ENCODE measurements around the gene DVL1. TPM values are rescaled to one million over a fixed set of nuclear protein-coding genes. Genes with fewer than 3 reads are reported as not detected.

DVL1 gene
- total and polyA plus RNA-seq, 9 of the 15 experiments (the other 6 are each of a cell fraction or from before 2014, with no cell fraction given): 0.62 to 135 (median 24.3) TPM

DNA sequence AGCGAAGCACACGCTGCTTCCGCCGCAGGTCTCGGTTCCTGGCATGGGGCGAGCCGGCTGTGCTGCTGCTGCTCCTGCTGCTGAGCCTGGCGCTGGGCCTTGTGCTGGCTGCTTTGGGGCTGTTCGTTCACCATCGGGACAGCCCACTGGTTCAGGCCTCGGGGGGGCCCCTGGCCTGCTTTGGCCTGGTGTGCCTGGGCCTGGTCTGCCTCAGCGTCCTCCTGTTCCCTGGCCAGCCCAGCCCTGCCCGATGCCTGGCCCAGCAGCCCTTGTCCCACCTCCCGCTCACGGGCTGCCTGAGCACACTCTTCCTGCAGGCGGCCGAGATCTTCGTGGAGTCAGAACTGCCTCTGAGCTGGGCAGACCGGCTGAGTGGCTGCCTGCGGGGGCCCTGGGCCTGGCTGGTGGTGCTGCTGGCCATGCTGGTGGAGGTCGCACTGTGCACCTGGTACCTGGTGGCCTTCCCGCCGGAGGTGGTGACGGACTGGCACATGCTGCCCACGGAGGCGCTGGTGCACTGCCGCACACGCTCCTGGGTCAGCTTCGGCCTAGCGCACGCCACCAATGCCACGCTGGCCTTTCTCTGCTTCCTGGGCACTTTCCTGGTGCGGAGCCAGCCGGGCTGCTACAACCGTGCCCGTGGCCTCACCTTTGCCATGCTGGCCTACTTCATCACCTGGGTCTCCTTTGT is 15.5 kb downstream of the DVL1 start:
- no TSS peak for BruUV-seq (replicated peaks)
- H3K4me1 ChIP-seq (replicated peaks in 1 of 2; ENCODE audit: control insufficient read depth in 2 of 2, insufficient read depth in 2 of 2, low read length in 2 of 2): peaks cover 0 to 96% of the 10 kb centered on the region in 2 experiments; a peak in 2 of 5 replicates
- DNase-seq (ENCODE audit: extremely low read depth in 1 of 4, low spot score in 3 of 4) (no peak), FAIRE-seq (no peak), ATAC-seq (no peak; the same call in 2 of the 3 replicates)
- H3K9me1 ChIP-seq (ENCODE audit: control insufficient read depth, insufficient read depth, low read length): peaks cover 7% of the 10 kb centered on the region
- POLR2A ChIA-PET: interaction anchor here (0.6 to 1.5 kb wide), 4 partner anchors 8 to 351 kb away, joined by 3 to 6 read pairs (median 3); no protein-coding TSS in a partner anchor
- in situ Hi-C loops (cut with MboI) (no loop called here), intact Hi-C loops (cut with micrococcal nuclease) (no loop called here)
- H3K27ac ChIP-seq (ENCODE audit: extremely low read depth, low read depth, low read length): no peak overlapping the region
- H3K79me2 ChIP-seq (ENCODE audit: control insufficient read depth, insufficient read depth, low read length): peaks cover 2% of the 10 kb centered on the region; the same call in 1 of the 3 replicates
- no peak overlapping the region for H3K4me3 ChIP-seq
- peaks cover 6% of the 10 kb centered on the region for H3K9me3 ChIP-seq (replicated peaks; ENCODE audit: control insufficient read depth, insufficient read depth, low read depth, low read length)
- H3K4me2 ChIP-seq (ENCODE audit: insufficient read depth, low read length): no peak overlapping the region
- H4K20me1 ChIP-seq (replicated peaks; ENCODE audit: control insufficient read depth, insufficient read depth, low read length): peaks cover 16% of the 10 kb centered on the region; the same call in 1 of the 2 replicates
- CTCF ChIA-PET (ENCODE audit: low intra/inter-chr PET ratio): no interaction called here
- WGBS (ENCODE audit: insufficient coverage, low coverage, missing lambda C conversion rate): 93% methylated on average over 31 of the region's 36 CpGs
- no peaks in the 10 kb centered on the region for H3K27me3 ChIP-seq (ENCODE audit: control insufficient read depth in 2 of 2, insufficient read depth in 2 of 2, low read length in 2 of 2)
- H3K36me3 ChIP-seq (ENCODE audit: control insufficient read depth, insufficient read depth, low read length): peaks cover 41% of the 10 kb centered on the region; the same call in 1 of the 3 replicates
- H2AFZ ChIP-seq (ENCODE audit: low read depth, low read length): no peak overlapping the region
- peak overlapping the region in 1 of 2 experiments; percentile 40; a peak in 1 of 4 replicates for H3K9ac ChIP-seq (ENCODE audit: insufficient read depth in 1 of 2, low read depth in 2 of 2, low read length in 2 of 2)
- no peak for TF ChIP-seq ILK (tag; IDR thresholded peaks at IDR 0.05; ENCODE audit: borderline replicate concordance, low read depth)
- TF ChIP-seq, protein P1, sequence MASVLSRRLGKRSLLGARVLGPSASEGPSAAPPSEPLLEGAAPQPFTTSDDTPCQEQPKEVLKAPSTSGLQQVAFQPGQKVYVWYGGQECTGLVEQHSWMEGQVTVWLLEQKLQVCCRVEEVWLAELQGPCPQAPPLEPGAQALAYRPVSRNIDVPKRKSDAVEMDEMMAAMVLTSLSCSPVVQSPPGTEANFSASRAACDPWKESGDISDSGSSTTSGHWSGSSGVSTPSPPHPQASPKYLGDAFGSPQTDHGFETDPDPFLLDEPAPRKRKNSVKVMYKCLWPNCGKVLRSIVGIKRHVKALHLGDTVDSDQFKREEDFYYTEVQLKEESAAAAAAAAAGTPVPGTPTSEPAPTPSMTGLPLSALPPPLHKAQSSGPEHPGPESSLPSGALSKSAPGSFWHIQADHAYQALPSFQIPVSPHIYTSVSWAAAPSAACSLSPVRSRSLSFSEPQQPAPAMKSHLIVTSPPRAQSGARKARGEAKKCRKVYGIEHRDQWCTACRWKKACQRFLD (CRISPR knock-in tag; IDR thresholded peaks at IDR 0.05): no peak
- TF ChIP-seq ZNF644 (tag; IDR thresholded peaks at IDR 0.05; ENCODE audit: low read depth): no peak
- TF ChIP-seq RBM15 (IDR thresholded peaks at IDR 0.05; ENCODE audit: insufficient read depth, low read length): no peak
- TF ChIP-seq ZNF436 (CRISPR knock-in tag; IDR thresholded peaks at IDR 0.05): no peak
- no peak for TF ChIP-seq SETDB1 (IDR thresholded peaks at IDR 0.05; ENCODE audit: low read length)
- TF ChIP-seq U2AF1 (optimal IDR thresholded peaks at IDR 0.05; ENCODE audit: low read depth, low read length): no peak
- no peak for TF ChIP-seq CAMTA2 (CRISPR knock-in tag; conservative IDR thresholded peaks at IDR 0.05)
- no peak for TF ChIP-seq FOXK2 (conservative IDR thresholded peaks at IDR 0.05 in 1 of 2, IDR thresholded peaks at IDR 0.05 in 1 of 2; ENCODE audit: low read depth in 2 of 2)
- TF ChIP-seq ESRRA (IDR thresholded peaks at IDR 0.05; ENCODE audit: borderline replicate concordance, low read depth): no peak
- no peak for TF ChIP-seq PURB (CRISPR knock-in tag; IDR thresholded peaks at IDR 0.05; ENCODE audit: low read depth)
- TF ChIP-seq, protein P2, sequence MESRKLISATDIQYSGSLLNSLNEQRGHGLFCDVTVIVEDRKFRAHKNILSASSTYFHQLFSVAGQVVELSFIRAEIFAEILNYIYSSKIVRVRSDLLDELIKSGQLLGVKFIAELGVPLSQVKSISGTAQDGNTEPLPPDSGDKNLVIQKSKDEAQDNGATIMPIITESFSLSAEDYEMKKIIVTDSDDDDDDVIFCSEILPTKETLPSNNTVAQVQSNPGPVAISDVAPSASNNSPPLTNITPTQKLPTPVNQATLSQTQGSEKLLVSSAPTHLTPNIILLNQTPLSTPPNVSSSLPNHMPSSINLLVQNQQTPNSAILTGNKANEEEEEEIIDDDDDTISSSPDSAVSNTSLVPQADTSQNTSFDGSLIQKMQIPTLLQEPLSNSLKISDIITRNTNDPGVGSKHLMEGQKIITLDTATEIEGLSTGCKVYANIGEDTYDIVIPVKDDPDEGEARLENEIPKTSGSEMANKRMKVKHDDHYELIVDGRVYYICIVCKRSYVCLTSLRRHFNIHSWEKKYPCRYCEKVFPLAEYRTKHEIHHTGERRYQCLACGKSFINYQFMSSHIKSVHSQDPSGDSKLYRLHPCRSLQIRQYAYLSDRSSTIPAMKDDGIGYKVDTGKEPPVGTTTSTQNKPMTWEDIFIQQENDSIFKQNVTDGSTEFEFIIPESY (CRISPR knock-in tag; IDR thresholded peaks at IDR 0.05): peak; percentile 80
- TF ChIP-seq GATAD2B (IDR thresholded peaks at IDR 0.05; ENCODE audit: borderline replicate concordance): no peak
- TF ChIP-seq, protein P3, sequence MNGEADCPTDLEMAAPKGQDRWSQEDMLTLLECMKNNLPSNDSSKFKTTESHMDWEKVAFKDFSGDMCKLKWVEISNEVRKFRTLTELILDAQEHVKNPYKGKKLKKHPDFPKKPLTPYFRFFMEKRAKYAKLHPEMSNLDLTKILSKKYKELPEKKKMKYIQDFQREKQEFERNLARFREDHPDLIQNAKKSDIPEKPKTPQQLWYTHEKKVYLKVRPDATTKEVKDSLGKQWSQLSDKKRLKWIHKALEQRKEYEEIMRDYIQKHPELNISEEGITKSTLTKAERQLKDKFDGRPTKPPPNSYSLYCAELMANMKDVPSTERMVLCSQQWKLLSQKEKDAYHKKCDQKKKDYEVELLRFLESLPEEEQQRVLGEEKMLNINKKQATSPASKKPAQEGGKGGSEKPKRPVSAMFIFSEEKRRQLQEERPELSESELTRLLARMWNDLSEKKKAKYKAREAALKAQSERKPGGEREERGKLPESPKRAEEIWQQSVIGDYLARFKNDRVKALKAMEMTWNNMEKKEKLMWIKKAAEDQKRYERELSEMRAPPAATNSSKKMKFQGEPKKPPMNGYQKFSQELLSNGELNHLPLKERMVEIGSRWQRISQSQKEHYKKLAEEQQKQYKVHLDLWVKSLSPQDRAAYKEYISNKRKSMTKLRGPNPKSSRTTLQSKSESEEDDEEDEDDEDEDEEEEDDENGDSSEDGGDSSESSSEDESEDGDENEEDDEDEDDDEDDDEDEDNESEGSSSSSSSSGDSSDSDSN (IDR thresholded peaks at IDR 0.05; ENCODE audit: borderline replicate concordance in 1 of 2, low read depth in 2 of 2, low read length in 2 of 2): no peak
- peak; percentile 61 for TF ChIP-seq POLR2A (conservative IDR thresholded peaks at IDR 0.05)
- 0 out of 2 replicates have a peak, but pooled peaks have one; percentile 75 for TF ChIP-seq MYNN (IDR thresholded peaks at IDR 0.05)
- no peak for TF ChIP-seq MYNN (CRISPR knock-in tag; IDR thresholded peaks at IDR 0.05)
- TF ChIP-seq NFIC (IDR thresholded peaks at IDR 0.05): no peak
